WTC11 (cell line): Measurements from ENCODE around the gene ARHGEF28.

Source experiments
- CREB1 ChIP-seq: sonication (generic); formaldehyde crosslinking; IDR thresholded peaks from 2 replicates; pipeline ENCODE4 v1.8.0; 2023; ENCODE audit warnings: mild to moderate bottlenecking, missing genetic modification reagents
- ZNF232 ChIP-seq: sonication (generic); formaldehyde crosslinking; IDR thresholded peaks from 2 replicates; pipeline ENCODE4 v1.8.0; 2022; ENCODE audit warnings: mild to moderate bottlenecking, missing genetic modification reagents
- ZNF423 ChIP-seq: fragments of 250-450 bp; sonication (Bioruptor Pico); IDR thresholded peaks from 2 replicates; pipeline ENCODE4 v2.1.2; 2022; ENCODE audit warnings: mild to moderate bottlenecking, moderate library complexity

- TF ChIP-seq ZNF423, result no peak
- no peak for TF ChIP-seq CREB1 (CRISPR knock-in tag)
- no peak for TF ChIP-seq ZNF232 (CRISPR knock-in tag)
Observed at GRCh38 chr5:73766902-73767301, 140.9 kb downstream of the ARHGEF28 start.
